OCI-LY3 (cell line): ENCODE measurements around the gene SOS2.

ENCODE experiments used
- H2AFZ ChIP-seq: fragments of 200-600, 300-600 bp; shearing (Covaris generic); 2 replicates; pipeline ENCODE4 v1.6.0; 2014; ENCODE audit warnings: antibody characterized with exemption, low read depth, low read length
- H3K27ac ChIP-seq: fragments of 200-600, 300-600 bp; sonication (generic); 2 replicates; pipeline ENCODE4 v1.5.1; 2014; ENCODE audit warnings: mild to moderate bottlenecking, low read length, moderate library complexity, mixed read lengths
- H3K27me3 ChIP-seq: fragments of 200-600, 300-600 bp; sonication (generic); 2 replicates; pipeline ENCODE4 v1.6.1; 2014; ENCODE audit warnings: low read depth, low read length, mixed read lengths
- H3K36me3 ChIP-seq: fragments of 200-600, 300-600 bp; sonication (generic); replicated peaks from 2 replicates; pipeline ENCODE3; 2014; ENCODE audit warnings: low read depth, low read length, mixed read lengths
- H3K4me1 ChIP-seq: fragments of 300-600, 200-600 bp; sonication (generic); 2 replicates; pipeline ENCODE4 v1.6.1; 2014; ENCODE audit warnings: low read length, mixed read lengths
- H3K4me2 ChIP-seq: fragments of 200-600, 300-600 bp; sonication (generic); 2 replicates; pipeline ENCODE4 v1.6.1; 2014; ENCODE audit warnings: low read length, mixed read lengths
- H3K4me3 ChIP-seq: fragments of 300-600, 200-600 bp; sonication (generic); 2 replicates; pipeline ENCODE4 v1.5.1; 2014; ENCODE audit warnings: antibody characterized with exemption, mild to moderate bottlenecking, low read length, moderate library complexity
- H3K79me2 ChIP-seq: fragments of 300-600, 200-600 bp; shearing (Covaris generic); 2 replicates; pipeline ENCODE4 v1.6.1; 2014; ENCODE audit warnings: mild to moderate bottlenecking, low read length, mixed read lengths
- H3K9ac ChIP-seq: fragments of 300-600, 200-600 bp; shearing (Covaris generic); 2 replicates; pipeline ENCODE4 v1.6.0; 2014; ENCODE audit warnings: mild to moderate bottlenecking, low read length, moderate library complexity
- H3K9me3 ChIP-seq: fragments of 200-600, 300-600 bp; shearing (Covaris generic); 2 replicates; pipeline ENCODE4 v1.6.1; 2014; ENCODE audit warnings: low read length, mixed read lengths; ENCODE audit not compliant: insufficient read depth
- H4K20me1 ChIP-seq: fragments of 200-600, 300-600 bp; sonication (generic); 2 replicates; pipeline ENCODE4 v1.6.1; 2016; ENCODE audit warnings: low read length, mixed read lengths; ENCODE audit not compliant: insufficient read depth
- EZH2phosphoT487 ChIP-seq: fragments of 200-600 bp; shearing (Covaris generic); IDR thresholded peaks from 2 replicates; pipeline ENCODE4 v1.6.1; 2018; ENCODE audit warnings: antibody characterized with exemption, mixed run types, low read depth
- TF ChIP-seq, protein P1 (sequence below): fragments of 200-600, 300-600 bp; sonication (generic); IDR thresholded peaks from 2 replicates; pipeline ENCODE4 v1.5.1; 2014; ENCODE audit warnings: antibody characterized with exemption, low read length, low read depth

Gene SOS2

DNA sequence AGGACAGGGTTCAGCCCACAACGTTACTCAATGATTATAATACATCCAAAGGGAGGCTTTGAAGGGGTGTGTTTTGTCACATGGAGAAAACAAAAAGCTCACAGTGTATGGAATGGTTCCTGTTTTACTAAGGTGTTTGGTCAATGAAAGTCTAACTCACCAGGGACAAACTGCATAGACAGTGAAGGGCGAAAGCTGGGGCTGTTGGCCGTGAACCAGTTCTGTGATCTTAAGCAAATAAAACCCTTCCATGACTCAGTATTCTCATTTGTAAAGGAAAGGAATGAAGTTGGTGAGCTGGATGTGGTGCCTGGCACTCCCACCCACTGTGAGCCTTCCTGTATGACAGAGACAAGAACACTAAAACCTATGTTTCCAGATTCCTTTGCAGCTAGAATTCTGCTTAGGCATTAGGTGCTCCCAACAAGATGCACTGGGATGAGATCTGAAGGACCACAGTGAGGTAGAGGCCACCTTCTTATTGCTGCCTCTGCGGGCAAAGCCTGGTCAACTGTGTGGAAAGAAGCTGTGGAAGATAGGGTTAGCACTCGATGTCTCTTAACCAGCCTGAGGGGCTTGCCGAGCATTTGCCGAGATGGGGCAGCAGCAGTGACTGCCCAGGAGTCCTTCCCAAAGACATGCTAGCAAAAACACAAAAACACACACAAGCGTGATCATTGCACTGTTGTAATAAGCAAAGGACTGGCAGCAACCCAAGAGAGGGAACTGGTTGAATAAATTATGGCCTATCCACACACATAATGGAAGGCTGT lies 163.5 kb downstream of the SOS2 start:
- Histone ChIP-seq H4K20me1 (no peaks in the 10 kb centered on the region), H3K79me2 (peaks cover 6% of the 10 kb centered on the region; the same call in 1 of the 2 replicates), H2AFZ (no peak overlapping the region), H3K4me1 (peaks cover 83% of the 10 kb centered on the region), H3K27ac (no peak overlapping the region), H3K4me3 (no peak overlapping the region), H3K9me3 (no peaks in the 10 kb centered on the region), H3K36me3 (no peaks in the 10 kb centered on the region), H3K27me3 (no peaks in the 10 kb centered on the region), H3K4me2 (no peak overlapping the region), H3K9ac (peak overlapping the region; percentile 20; the same call in 1 of the 2 replicates)
- TF ChIP-seq EZH2phosphoT487, result no peak
- TF ChIP-seq, protein P1, sequence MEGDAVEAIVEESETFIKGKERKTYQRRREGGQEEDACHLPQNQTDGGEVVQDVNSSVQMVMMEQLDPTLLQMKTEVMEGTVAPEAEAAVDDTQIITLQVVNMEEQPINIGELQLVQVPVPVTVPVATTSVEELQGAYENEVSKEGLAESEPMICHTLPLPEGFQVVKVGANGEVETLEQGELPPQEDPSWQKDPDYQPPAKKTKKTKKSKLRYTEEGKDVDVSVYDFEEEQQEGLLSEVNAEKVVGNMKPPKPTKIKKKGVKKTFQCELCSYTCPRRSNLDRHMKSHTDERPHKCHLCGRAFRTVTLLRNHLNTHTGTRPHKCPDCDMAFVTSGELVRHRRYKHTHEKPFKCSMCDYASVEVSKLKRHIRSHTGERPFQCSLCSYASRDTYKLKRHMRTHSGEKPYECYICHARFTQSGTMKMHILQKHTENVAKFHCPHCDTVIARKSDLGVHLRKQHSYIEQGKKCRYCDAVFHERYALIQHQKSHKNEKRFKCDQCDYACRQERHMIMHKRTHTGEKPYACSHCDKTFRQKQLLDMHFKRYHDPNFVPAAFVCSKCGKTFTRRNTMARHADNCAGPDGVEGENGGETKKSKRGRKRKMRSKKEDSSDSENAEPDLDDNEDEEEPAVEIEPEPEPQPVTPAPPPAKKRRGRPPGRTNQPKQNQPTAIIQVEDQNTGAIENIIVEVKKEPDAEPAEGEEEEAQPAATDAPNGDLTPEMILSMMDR, result no peak
